Thymus (tissue), 11 donors: Measurements from ENCODE around the gene PSMC3IP. TPM values are rescaled to one million over a fixed set of nuclear protein-coding genes. Genes with fewer than 3 reads are reported as not detected.
A peak's percentile ranks its signal among the peaks of the same experiment; 100 is the strongest.

Experiments
- DNase-seq, 9 donors: peaks; one replicate each; pipeline ENCODE4 v3.0.0-alpha.2; 2013; ENCODE audit warnings: low spot score in 9 of 9, low read depth in 6 of 9, missing footprints in 1 of 9
- H3K27ac ChIP-seq, 2 donors: one replicate each; pipeline ENCODE4 v1.5.1; 2013; ENCODE audit warnings: control low read depth in 1 of 2, low read depth in 1 of 2, low read length in 1 of 2, mild to moderate bottlenecking in 1 of 2, moderate library complexity in 1 of 2
- H3K27me3 ChIP-seq, 2 donors: one replicate each; pipeline ENCODE4 v1.5.1; 2013; ENCODE audit warnings: low read length in 1 of 2; ENCODE audit not compliant: control insufficient read depth in 2 of 2, insufficient read depth in 1 of 2
- H3K36me3 ChIP-seq, 2 donors: one replicate each; pipeline ENCODE4 v1.5.1; 2013; ENCODE audit warnings: low read length in 1 of 2, mild to moderate bottlenecking in 1 of 2, moderate library complexity in 1 of 2; ENCODE audit not compliant: control insufficient read depth in 2 of 2, insufficient read depth in 2 of 2
- H3K4me1 ChIP-seq, 2 donors: one replicate each; pipeline ENCODE4 v1.5.1; 2013; ENCODE audit warnings: low read length in 2 of 2; ENCODE audit not compliant: control insufficient read depth in 2 of 2, insufficient read depth in 2 of 2
- H3K4me3 ChIP-seq, 2 donors: one replicate each; pipeline ENCODE4 v1.5.1; 2013; ENCODE audit warnings: low read length in 2 of 2, control low read depth in 1 of 2, mild to moderate bottlenecking in 1 of 2
- H3K9me3 ChIP-seq, 2 donors: one replicate each; pipeline ENCODE4 v1.5.1; 2013; ENCODE audit warnings: low read length in 1 of 2, mild to moderate bottlenecking in 1 of 2; ENCODE audit not compliant: control insufficient read depth in 2 of 2, insufficient read depth in 1 of 2
- WGBS: extraction: QIAGEN DNeasy Blood & Tissue Kit; methylation state at CpG from one replicate; pipeline ENCODE4 v1.1.7; 2013; 5-methylcytosine and 5-hydroxymethylcytosine counted together
- polyA plus RNA-seq: library from polyadenylated mRNA; stranded (reverse); fragments of 200-250 nt; gene quantifications from one replicate; pipeline ENCODE4 v1.2.3, GENCODE V29; 2013
- total RNA-seq: library from RNA; stranded (reverse); fragments of 120-200 nt; gene quantifications from one replicate; pipeline ENCODE4 v1.2.4, GENCODE V29; 2013
- donor health status: healthy.

The PSMC3IP gene
- total and polyA plus RNA-seq, 2 donors, result 5.1 to 7.2 TPM

DNA sequence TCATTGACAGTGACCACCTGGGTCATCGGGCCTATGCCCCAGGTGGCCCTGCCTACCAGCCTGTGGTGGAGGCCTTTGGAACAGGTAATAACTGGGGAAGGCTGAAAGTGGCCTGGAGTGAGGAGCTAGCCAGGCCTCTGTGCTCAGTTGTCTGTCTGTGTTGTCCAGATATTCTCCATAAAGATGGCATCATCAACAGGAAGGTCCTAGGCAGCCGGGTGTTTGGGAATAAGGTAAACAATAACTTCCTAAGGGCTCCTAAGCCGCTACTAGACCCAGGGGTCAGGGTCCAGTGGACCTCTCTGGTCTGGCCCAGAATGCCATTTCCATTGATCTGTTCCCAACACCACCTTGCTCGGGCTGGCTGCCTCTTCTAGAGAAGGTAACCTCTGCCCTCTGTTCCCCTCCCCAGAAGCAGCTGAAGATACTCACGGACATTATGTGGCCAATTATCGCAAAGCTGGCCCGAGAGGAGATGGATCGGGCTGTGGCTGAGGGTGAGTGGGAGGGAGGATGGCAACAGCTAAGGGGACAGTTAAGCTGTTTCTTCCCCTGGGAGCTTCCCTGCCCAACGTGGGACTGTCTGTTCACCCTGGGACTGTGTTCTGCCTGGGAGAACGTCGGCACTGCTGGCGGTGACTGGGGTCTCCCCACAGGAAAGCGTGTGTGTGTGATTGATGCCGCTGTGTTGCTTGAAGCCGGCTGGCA, 12.6 kb downstream of the PSMC3IP start:
- peaks cover 40 to 47% of the 10 kb centered on the region in 2 donors for H3K36me3 ChIP-seq
- H3K4me3 ChIP-seq, result no peak overlapping the region
- WGBS, result over 99% methylated on average over 15 of the region's 15 CpGs
- H3K27ac ChIP-seq, result no peak overlapping the region
- H3K4me1 ChIP-seq, result peaks cover 22 to 41% of the 10 kb centered on the region in 2 donors
- H3K9me3 ChIP-seq, result no peaks in the 10 kb centered on the region
- no peak for DNase-seq
- no peaks in the 10 kb centered on the region for H3K27me3 ChIP-seq

DNA sequence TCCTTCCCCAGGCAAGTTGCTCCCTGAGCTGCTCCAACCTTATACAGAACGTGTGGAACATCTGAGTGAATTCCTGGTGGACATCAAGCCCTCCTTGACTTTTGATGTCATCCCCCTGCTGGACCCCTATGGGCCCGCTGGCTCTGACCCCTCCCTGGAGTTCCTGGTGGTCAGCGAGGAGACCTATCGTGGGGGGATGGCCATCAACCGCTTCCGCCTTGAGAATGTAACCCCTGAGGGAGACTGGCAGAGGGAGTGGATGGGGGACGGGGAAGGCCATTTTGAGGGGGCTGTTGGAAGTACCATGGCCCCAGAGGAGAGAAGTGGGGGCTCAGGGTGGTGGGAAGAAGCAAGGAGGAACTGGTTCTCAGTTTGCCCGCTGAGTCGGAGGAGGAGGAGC, 13.6 kb downstream of the PSMC3IP start:
- DNase-seq, result no peak
- Histone ChIP-seq H3K4me3 (no peak overlapping the region), H3K27me3 (no peaks in the 10 kb centered on the region), H3K27ac (no peak overlapping the region), H3K9me3 (no peaks in the 10 kb centered on the region), H3K36me3 (peaks cover 30 to 37% of the 10 kb centered on the region in 2 donors), H3K4me1 (peaks cover 22 to 44% of the 10 kb centered on the region in 2 donors)
- WGBS, result 92% methylated on average over 9 of the region's 9 CpGs

DNA sequence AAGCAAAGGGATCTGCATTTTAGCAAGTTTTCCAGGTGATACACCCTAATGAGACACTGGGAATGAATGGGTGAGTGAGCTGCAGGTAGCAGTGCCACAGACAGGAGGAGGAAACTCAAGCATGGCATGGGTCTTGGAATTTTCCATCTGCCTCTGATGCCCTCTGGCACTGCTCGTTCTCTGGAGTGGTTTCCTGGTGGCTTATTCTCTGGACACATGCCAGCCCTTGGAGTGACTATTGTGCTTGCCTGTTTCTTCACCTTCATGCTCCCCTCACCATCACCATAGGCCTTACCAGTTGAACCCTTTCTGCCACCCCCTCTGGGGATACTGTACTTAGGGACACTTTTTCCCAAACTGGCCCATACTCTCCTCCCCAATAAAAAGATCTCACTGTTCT, 14.0 kb downstream of the PSMC3IP start:
- H3K4me3 ChIP-seq, result no peak overlapping the region
- no peaks in the 10 kb centered on the region for H3K9me3 ChIP-seq
- 78% methylated on average over 1 of the region's 1 CpG for WGBS
- peaks cover 25 to 33% of the 10 kb centered on the region in 2 donors for H3K36me3 ChIP-seq
- DNase-seq, result no peak
- H3K4me1 ChIP-seq, result peaks cover 22 to 44% of the 10 kb centered on the region in 2 donors
- no peaks in the 10 kb centered on the region for H3K27me3 ChIP-seq
- H3K27ac ChIP-seq, result no peak overlapping the region

DNA sequence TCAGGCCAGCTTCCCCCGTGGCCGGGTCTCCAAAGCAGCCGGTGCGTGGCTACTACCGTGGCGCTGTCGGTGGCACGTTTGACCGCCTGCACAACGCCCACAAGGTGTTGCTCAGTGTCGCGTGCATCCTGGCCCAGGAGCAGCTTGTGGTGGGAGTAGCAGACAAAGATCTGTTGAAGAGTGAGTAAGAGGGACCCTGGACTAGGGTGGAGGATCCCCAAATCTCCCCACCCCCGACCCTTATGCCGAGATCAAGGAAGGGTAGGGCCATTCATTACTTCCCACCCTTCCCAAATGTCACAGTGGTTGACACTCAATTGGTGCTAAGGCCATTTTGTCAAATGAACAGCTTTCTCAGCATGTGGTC, 14.4 kb downstream of the PSMC3IP start:
- Histone ChIP-seq H3K4me1 (peaks cover 22 to 40% of the 10 kb centered on the region in 2 donors), H3K36me3 (peaks cover 24 to 29% of the 10 kb centered on the region in 2 donors), H3K9me3 (no peaks in the 10 kb centered on the region), H3K27me3 (no peaks in the 10 kb centered on the region), H3K4me3 (peak overlapping the region; percentile 87 to 95), H3K27ac (no peak overlapping the region)
- 90% methylated on average over 14 of the region's 14 CpGs for WGBS
- no peak for DNase-seq

DNA sequence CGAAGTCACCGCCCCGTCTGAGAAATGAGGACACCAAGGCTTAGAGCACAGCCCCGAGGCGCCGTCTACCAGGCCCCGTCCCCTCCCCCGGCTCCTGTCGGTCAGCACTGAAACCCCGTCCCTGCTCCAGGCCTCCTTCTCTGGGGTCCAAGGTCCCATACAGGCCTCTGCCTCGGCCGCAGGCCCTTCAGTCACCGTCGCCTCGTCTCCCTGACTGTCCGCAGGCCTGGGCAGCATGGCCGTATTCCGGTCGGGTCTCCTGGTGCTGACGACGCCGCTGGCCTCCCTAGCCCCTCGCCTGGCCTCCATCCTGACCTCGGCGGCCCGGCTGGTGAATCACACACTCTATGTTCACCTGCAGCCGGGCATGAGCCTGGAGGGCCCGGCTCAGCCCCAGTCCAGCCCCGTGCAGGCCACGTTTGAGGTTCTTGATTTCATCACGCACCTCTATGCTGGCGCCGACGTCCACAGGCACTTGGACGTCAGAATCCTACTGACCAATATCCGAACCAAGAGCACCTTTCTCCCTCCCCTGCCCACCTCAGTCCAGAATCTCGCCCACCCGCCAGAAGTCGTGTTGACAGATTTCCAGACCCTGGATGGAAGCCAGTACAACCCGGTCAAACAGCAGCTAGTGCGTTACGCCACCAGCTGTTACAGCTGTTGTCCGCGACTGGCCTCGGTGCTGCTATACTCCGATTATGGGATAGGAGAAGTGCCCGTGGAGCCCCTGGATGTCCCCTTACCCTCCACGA, 15.0 kb downstream of the PSMC3IP start:
- Histone ChIP-seq H3K27me3 (no peaks in the 10 kb centered on the region), H3K36me3 (peaks cover 24 to 29% of the 10 kb centered on the region in 2 donors), H3K4me3 (peak overlapping the region; percentile 87 to 95), H3K27ac (peak overlapping the region; percentile 84 to 86), H3K9me3 (no peaks in the 10 kb centered on the region), H3K4me1 (peaks cover 19 to 36% of the 10 kb centered on the region in 2 donors)
- 21% methylated on average over 48 of the region's 48 CpGs for WGBS
- DNase-seq, result no peak

DNA sequence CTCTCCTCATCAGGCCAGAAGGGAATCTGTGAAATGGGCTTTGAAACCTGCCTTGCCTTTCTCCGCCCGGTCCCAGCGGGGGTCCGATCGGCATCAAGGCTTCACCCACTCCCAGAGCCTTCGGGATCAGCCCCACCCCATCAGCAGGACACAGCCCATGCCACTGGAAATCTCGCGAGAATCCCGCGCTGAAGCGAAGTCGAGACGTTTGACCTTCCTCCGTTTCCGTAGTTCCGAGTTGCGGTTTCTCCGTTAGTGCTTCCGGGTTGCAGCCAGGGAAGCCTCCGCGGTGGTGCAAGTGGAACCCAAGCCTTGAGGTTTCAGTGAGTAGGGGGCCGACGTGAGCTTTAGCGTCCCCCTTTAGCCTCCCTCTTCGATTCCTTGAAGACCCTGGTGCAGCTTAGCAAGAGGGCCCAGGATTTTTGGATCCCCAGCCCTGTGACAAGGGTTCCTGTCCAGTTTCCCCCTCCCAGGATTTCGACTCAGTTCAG, 15.6 kb downstream of the PSMC3IP start, which contains the start of gene COASY:
COASY (plus strand) TSS at position 252 of the 491 bp plus-strand sequence. CDS start 475 bp downstream, outside the sequence.
- Histone ChIP-seq H3K9me3 (no peaks in the 10 kb centered on the region), H3K27me3 (no peaks in the 10 kb centered on the region), H3K4me3 (peak within 1 kb of the TSS; percentile 87 to 95), H3K4me1 (peaks cover 19 to 34% of the 10 kb centered on the region in 2 donors), H3K36me3 (peaks cover 24 to 29% of the 10 kb centered on the region in 2 donors), H3K27ac (peak within 1 kb of the TSS; percentile 84 to 86)
- under 1% methylated on average over 26 of the region's 26 CpGs for WGBS
- peak; percentile 86 to 98 (median 95) for DNase-seq

DNA sequence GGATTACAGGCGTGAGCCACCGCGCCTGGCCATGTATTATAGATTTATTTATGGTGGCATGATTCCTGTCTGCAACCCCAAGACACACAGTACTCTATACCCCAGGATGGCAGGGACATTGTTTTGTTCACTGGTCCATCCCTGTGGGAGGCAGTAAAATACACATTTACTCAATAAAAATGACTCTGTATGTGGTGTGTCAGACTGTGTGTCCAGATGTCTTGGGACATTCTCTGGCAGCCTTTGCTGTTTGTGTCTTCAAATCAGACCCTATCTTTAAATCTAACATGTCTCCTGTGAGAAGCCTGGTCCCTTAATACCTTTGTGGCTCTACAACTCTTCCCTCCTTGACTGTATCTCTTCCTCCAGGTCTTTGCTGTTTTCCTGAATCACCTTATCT, 17.3 kb downstream of the PSMC3IP start:
- H3K27ac ChIP-seq, result no peak overlapping the region
- no peak for DNase-seq
- H3K27me3 ChIP-seq, result no peaks in the 10 kb centered on the region
- H3K4me1 ChIP-seq, result peaks cover 15 to 31% of the 10 kb centered on the region in 2 donors
- no peak overlapping the region for H3K4me3 ChIP-seq
- no peaks in the 10 kb centered on the region for H3K9me3 ChIP-seq
- peaks cover 14 to 16% of the 10 kb centered on the region in 2 donors for H3K36me3 ChIP-seq
- 92% methylated on average over 3 of the region's 3 CpGs for WGBS

DNA sequence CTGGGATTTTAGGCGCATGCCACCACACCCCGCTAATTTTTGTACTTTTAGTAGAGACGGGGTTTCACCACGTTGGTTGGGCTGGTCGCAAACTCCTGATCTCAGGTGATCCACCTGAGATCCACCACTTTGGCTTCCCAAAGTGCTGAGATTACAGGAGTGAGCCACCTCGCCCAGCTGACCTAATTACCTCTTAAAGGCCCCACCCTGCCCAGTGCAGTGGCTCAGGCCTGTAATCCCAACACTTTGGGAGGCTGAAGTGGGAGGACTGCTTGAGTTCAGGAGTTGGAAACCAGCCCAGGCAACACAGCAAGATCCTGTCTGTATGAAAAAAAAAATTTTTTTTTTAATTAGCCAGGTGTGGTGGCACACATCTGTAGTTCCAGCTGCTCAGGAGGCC, 18.5 kb downstream of the PSMC3IP start:
- H3K36me3 ChIP-seq, result peaks cover 2 to 4% of the 10 kb centered on the region in 2 donors
- H3K9me3 ChIP-seq, result no peaks in the 10 kb centered on the region
- WGBS, result 95% methylated on average over 6 of the region's 6 CpGs
- no peaks in the 10 kb centered on the region for H3K27me3 ChIP-seq
- no peak overlapping the region for H3K4me3 ChIP-seq
- peaks cover 18 to 37% of the 10 kb centered on the region in 2 donors for H3K4me1 ChIP-seq
- no peak overlapping the region for H3K27ac ChIP-seq
- DNase-seq, result no peak
